ENCODE results near the gene PLEKHJ1. TPM values are rescaled to one million over a fixed set of nuclear protein-coding genes. Genes with fewer than 3 reads are reported as not detected.

The PLEKHJ1 gene
- total RNA-seq, 1 experiment from 2014 or later, result 189 TPM

GRCh38 chr19:2231621-2232221, 4.4 kb downstream of the PLEKHJ1 start:
- H3K27me3 Mint-ChIP-seq (ENCODE audit: low read depth), result peaks cover 4% of the 10 kb centered on the region; the same call in 1 of the 2 replicates
- H3K27ac Mint-ChIP-seq, result peak overlapping the region; percentile 87
- TF ChIP-seq TEAD1 (CRISPR knock-in tag; IDR thresholded peaks at IDR 0.05) (0 out of 2 replicates have a peak, but pooled peaks have one; percentile 22), PRDM15 (CRISPR knock-in tag; IDR thresholded peaks at IDR 0.05) (no peak; the same call in 1 of the 2 replicates)
- H3K36me3 Mint-ChIP-seq, result peaks cover 8% of the 10 kb centered on the region; the same call in 1 of the 2 replicates
- ChIA-PET POLR2A (interaction anchor here (0.6 kb wide), 2 partner anchors 112 to 1148 kb away, joined by 3 to 4 read pairs; no protein-coding TSS in a partner anchor), CTCF (interaction anchor here (1.3 to 2.8 kb wide), 2 partner anchors 76 to 84 kb away, joined by 4 to 18 read pairs; no protein-coding TSS in a partner anchor)
- ATAC-seq, result no peak
- DNase-seq (ENCODE audit: low spot score), result no peak
- H3K4me3 Mint-ChIP-seq, result no peak overlapping the region
- peaks cover 4% of the 10 kb centered on the region; the same call in 1 of the 2 replicates for H3K4me1 Mint-ChIP-seq
- H3K9me3 Mint-ChIP-seq, result no peaks in the 10 kb centered on the region

- ChIA-PET POLR2A (interaction anchor here (0.6 to 1.1 kb wide), 3 partner anchors 81 to 1148 kb away, joined by 3 to 4 read pairs (median 3); no protein-coding TSS in a partner anchor), CTCF (interaction anchor here (2.8 kb wide), 1 partner anchor 75 kb away, joined by 18 read pairs; no protein-coding TSS in a partner anchor)
- ATAC-seq (no peak), DNase-seq (ENCODE audit: low spot score) (no peak)
- H3K27ac Mint-ChIP-seq, result peak overlapping the region; percentile 87; the same call in 1 of the 2 replicates
- TF ChIP-seq ZNF416 (CRISPR knock-in tag; IDR thresholded peaks at IDR 0.05), result 0 out of 2 replicates have a peak, but pooled peaks have one; percentile 47
- TF ChIP-seq RELA (CRISPR knock-in tag; IDR thresholded peaks at IDR 0.05; ENCODE audit: borderline replicate concordance), result no peak
- H3K27me3 Mint-ChIP-seq (ENCODE audit: low read depth), result no peaks in the 10 kb centered on the region
- peaks cover 4% of the 10 kb centered on the region; the same call in 1 of the 2 replicates for H3K4me1 Mint-ChIP-seq
- H3K9me3 Mint-ChIP-seq, result no peaks in the 10 kb centered on the region
- H3K4me3 Mint-ChIP-seq, result no peak overlapping the region
- peaks cover 9% of the 10 kb centered on the region; the same call in 1 of the 2 replicates for H3K36me3 Mint-ChIP-seq
Measured at GRCh38 chr19:2230807-2231533, 5.2 kb downstream of the PLEKHJ1 start.

DNA sequence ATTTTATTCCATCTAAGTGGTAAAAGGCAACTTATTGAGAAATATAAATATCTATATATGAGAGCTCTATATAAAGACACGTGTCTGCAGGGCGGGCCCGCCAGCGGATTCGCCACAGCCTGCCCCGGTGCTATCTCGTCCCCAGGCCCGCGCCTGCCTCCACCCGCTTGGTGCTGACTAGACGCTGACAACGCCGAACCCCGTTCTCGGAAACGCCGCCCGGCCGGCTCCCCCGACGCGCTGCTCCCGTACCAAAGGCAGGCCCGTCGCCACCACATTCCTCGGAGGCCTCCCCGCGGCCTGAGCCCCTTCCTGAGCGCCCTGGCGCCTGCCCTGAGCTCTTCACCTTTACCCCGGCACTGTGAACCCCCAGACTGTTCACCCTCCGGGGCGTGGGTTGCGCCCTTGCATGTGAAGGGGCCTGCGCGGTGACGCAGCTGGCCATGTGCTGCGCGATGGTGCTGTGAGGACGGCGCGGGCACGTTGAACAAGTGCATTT, 6.0 kb downstream of the PLEKHJ1 start:
- POLR2A ChIA-PET, result interaction anchor here (0.6 to 1.1 kb wide), 2 partner anchors 82 to 94 kb away, joined by 3 read pairs; no protein-coding TSS in a partner anchor
- Mint-ChIP-seq H3K36me3 (peaks cover 16% of the 10 kb centered on the region), H3K27me3 (ENCODE audit: low read depth) (no peaks in the 10 kb centered on the region), H3K27ac (peak overlapping the region; percentile 47), H3K4me3 (no peak overlapping the region), H3K9me3 (no peaks in the 10 kb centered on the region), H3K4me1 (peaks cover 2% of the 10 kb centered on the region; the same call in 1 of the 2 replicates)
- CTCF ChIA-PET, result interaction anchor here (2.6 to 2.8 kb wide), 2 partner anchors 31 to 74 kb away, joined by 7 to 18 read pairs; no protein-coding TSS in a partner anchor
- ATAC-seq, result no peak
- DNase-seq (ENCODE audit: low spot score), result no peak
- no peak for TF ChIP-seq USF2 (CRISPR knock-in tag; IDR thresholded peaks at IDR 0.05)
- TF ChIP-seq GTF2I (CRISPR knock-in tag; conservative IDR thresholded peaks at IDR 0.05), result no peak
- TF ChIP-seq, protein P1, sequence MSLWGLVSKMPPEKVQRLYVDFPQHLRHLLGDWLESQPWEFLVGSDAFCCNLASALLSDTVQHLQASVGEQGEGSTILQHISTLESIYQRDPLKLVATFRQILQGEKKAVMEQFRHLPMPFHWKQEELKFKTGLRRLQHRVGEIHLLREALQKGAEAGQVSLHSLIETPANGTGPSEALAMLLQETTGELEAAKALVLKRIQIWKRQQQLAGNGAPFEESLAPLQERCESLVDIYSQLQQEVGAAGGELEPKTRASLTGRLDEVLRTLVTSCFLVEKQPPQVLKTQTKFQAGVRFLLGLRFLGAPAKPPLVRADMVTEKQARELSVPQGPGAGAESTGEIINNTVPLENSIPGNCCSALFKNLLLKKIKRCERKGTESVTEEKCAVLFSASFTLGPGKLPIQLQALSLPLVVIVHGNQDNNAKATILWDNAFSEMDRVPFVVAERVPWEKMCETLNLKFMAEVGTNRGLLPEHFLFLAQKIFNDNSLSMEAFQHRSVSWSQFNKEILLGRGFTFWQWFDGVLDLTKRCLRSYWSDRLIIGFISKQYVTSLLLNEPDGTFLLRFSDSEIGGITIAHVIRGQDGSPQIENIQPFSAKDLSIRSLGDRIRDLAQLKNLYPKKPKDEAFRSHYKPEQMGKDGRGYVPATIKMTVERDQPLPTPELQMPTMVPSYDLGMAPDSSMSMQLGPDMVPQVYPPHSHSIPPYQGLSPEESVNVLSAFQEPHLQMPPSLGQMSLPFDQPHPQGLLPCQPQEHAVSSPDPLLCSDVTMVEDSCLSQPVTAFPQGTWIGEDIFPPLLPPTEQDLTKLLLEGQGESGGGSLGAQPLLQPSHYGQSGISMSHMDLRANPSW (CRISPR knock-in tag; conservative IDR thresholded peaks at IDR 0.05; ENCODE audit: low read depth), result no peak

Measured in WTC11 (cell line).